ENCODE data around the gene AFM.

DNA sequence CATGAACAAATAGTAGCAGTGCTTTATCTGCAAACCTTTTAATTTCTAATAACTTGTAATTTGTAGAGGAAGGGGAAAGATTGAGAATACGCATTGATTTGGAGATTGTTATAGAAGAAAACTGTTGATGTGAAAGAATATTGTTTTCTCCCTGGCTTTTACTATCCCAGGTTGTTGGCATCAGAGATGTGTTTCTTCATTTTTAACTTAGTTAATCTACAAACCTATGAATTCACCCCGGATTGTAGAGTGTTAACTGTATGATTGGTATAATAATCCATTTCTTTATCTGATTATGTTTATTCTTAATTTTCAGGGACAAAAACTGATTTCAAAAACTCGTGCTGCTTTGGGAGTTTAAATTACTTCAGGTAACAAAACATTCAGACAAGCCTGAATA lies 26.6 kb upstream of the AFM start:
- TF ChIP-seq CTCF (IDR thresholded peaks at IDR 0.05 in 2 of 3, conservative IDR thresholded peaks at IDR 0.05 in 1 of 3; ENCODE audit: borderline replicate concordance in 1 of 3, insufficient read depth in 1 of 3, low read depth in 2 of 3, low read length in 2 of 3) = no peak
- no peak for TF ChIP-seq REST (IDR thresholded peaks at IDR 0.05; ENCODE audit: low read depth)
- TF ChIP-seq POLR2A (IDR thresholded peaks at IDR 0.05; ENCODE audit: borderline replicate concordance, extremely low read depth, insufficient read depth, insufficient read length) = no peak
- no peak for TF ChIP-seq ZBTB33 (IDR thresholded peaks at IDR 0.05; ENCODE audit: extremely low read depth, insufficient replicate concordance, low read length)
- TF ChIP-seq EZH2 (IDR thresholded peaks at IDR 0.05) = no peak
- no peak for TF ChIP-seq YY1 (IDR thresholded peaks at IDR 0.05; ENCODE audit: extremely low read depth, insufficient replicate concordance, low read depth, low read length)
- TF ChIP-seq POLR2AphosphoS5 (IDR thresholded peaks at IDR 0.05; ENCODE audit: low read depth, low read length) = no peak
- no peak for TF ChIP-seq RAD21 (IDR thresholded peaks at IDR 0.05; ENCODE audit: low read depth)
- no peak for TF ChIP-seq ZNF274 (IDR thresholded peaks at IDR 0.05; ENCODE audit: low read depth, low read length)
- TF ChIP-seq CEBPB (IDR thresholded peaks at IDR 0.05; ENCODE audit: low read depth) = no peak
- no peak for TF ChIP-seq EZH2phosphoT487 (IDR thresholded peaks at IDR 0.05; ENCODE audit: borderline replicate concordance)

Measured in HCT116 (cell line).